GM19395 (cell line): ENCODE data around the gene THEM4.
"Not testable (repeated sequence)": the region's sequence is repeated elsewhere in the genome, so short reads cannot be mapped to it uniquely, and the experiment has no call there.

Experiments used
- ATAC-seq: cut with Tn5 transposase; IDR thresholded peaks from one replicate; pipeline ENCODE4 v1.9.1; 2021; ENCODE audit warnings: mild to moderate bottlenecking, moderate library complexity; ENCODE audit not compliant: unreplicated experiment

The THEM4 gene

DNA sequence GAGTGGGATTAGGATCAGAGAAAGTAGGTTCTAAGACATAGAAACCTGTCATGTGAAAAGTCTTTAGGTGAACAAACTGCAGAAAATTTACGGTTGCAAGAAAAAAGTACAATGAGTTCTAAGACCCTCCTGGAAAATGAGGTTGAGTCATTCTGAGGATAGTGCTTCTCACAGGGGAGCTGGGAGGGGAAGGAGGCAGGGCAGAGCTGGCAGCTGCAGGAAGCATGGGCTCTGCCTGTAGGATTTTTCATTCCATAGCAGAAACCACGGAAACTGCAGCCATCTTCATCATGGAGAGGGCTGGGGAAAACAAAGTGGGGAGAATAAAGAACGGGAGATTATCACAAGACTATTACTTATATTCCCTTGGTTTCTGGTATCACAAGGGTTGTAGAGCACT is 25.8 kb upstream of the THEM4 start:
- no peak for ATAC-seq

GRCh38 chr1:151934048-151934493 is 24.8 kb upstream of the THEM4 start:
- no peak for ATAC-seq

DNA sequence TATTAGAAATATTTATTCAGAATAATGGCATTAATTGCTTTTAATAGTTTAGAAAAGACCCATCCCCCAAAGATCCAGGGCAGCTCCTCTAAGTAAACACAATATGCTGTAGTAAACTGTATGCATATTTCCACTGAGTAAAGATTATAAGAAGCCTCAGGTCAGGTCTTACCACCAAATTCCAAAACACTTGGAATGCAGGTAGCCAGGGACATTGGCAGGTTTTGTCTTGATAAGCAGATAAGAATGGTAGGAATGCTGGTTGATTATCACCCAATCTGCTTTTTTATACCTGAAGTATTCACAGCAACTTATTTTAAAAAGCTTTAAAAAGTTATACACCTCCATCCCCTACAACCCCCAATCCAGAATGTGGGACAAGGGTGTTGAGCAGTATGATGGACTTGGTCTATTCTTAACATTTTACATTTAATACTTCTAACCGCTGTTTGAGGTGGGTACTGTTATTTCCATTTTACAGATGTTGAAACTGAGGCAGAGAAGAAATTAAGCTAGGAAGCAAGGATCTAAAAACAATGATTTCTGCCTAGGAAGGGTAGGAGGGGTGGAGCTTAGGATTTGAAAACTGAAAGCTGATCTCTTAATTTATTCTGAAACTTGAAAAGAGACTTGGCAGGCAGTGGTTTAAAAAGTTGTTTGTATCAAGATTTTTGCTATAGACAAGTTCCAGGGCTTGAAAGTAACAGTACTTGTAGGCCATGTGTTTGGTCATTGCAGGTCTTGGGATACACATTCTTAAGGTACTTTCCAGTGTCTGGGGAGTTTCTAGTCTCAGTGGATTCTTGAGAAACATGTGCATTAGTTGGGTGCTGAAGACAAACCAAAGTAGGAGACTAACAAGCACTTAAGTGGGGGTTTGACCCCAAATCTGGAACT is 15.6 kb upstream of the THEM4 start:
- ATAC-seq, result no peak

DNA sequence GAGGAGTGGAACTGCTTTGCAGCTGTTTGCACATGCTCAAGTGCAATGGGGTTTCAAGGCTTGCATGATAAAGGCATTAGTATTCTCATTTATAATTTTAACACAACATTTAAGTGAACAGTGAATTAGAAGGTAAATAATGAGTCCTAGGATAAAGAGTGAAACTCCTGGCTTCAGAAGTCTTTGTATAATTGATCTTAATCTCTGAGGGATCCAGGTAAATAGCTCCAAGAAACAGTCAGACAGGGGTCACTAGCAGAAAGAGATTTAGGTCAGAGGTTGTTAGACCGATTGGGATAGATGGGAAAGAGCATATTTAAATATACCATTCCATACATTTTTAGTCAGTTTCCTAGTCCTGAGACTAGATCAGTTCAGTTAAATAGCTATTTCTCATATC is 14.1 kb upstream of the THEM4 start:
- ATAC-seq, result no peak

- no peak for ATAC-seq
These were observed 10.8 kb upstream of the THEM4 start for GRCh38 chr1:151920149-151920548.

GRCh38 chr1:151918819-151919610 is 9.7 kb upstream of the THEM4 start:
- no peak for ATAC-seq

DNA sequence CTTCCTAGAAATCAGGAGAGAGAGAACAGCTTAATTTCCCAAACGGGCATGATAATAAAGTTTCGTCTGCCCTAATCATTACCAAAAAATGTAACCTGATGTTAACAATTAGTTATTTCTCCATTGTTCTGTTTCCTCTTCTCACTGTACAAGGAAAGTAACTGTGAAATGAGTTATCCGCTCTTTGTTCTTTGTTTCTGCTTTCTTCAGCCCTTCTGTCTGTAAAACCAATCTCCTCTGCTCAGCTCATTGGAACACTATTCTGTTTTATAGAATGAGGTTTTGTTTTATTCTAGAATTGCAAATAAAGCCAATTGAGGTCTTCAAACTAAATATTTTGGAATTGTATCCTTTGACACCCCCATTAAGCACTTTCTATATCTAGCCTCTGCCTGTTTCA is 8.8 kb upstream of the THEM4 start:
- ATAC-seq, result no peak

GRCh38 chr1:151916726-151917370 is 7.5 kb upstream of the THEM4 start:
- ATAC-seq, result no peak

DNA sequence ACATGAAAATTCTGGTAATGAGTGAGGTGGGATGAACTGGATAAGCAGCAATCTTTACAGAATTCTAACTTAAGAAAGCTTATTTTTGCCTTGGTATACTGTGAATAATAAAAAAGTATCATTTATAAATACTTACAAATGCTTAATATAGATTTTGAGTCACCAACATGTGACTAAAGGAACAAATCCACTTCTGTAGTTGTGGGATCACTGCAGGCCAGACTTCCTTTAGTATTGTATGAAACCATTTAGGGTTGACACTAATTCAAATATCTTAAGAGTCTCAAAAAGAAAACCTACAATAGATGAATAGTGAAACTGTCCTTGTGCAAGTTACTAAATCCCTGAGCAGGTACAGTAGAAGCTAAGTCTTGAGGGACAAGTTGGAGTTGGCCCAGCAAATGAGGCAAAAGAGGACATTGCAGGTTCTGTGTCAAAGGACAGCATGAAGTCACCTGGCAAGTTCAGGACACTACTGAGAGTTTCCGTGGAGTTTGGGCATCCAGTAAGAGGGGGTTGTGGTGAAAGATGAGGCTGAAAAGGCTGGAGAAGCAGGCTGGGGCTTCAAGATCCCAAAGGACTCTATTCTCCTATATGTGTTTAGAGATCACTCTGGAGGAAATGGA is 5.9 kb upstream of the THEM4 start:
- no peak for ATAC-seq

DNA sequence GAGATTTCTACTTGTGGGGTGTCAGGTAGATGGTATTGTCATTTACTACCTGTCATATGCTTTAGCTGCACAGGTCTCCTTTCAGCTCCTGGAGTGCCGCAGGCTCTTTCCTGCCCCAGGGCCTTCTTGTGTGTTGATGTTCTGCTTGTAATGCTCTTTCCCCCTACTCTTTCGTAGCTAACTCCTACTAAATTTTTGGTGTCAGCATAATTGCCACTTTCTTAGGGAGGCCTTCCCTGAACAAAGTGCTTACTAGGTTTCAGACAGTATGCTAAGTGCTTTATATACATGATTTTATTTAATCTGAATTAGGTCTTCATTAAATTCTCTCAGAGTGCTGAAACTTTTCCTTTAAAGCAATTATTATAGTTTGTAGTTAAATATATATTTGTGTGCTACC is 4.8 kb upstream of the THEM4 start:
- no peak for ATAC-seq

DNA sequence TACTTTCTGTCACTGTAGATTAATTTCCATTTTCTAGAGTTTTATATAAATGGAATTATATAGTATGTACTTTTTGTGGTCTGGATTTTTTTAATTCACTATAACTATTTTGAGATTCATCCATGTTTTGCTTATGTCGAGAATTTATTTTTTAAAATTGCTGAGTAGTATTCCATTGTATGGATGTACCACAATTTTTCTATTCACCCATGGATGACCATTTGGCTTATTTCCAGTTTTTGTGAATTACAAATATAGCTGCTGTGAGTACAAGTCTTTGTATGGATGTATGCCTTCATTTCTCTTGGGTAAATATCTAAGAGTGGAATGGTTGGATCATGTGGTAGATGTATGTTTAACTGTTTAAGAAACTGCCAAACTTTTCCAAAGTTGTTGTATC is 3.7 kb upstream of the THEM4 start:
- ATAC-seq, result no peak

DNA sequence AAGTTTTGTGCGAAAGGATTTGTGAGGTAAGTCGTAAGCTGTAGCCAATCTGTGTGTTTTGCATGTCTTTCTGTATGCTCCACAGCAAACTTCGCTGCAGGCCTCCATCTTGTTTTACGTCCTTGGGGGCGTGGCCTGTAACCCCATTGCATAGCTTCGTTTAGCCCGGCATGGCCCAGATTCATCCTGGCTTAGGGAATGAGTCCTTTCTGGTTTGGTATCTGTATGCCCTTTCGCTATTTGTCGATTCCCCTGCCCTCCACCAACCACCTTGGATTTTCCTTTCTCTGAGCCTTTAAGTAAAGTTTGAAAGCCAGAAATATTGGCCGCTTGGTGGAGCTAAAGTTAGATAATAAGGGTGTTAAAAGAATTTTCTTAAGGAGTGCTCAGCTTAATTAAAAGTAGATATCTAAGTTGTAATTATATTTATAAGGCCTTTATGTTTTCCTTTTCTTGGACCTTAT is 1.1 kb downstream of the THEM4 start:
- no peak for ATAC-seq

DNA sequence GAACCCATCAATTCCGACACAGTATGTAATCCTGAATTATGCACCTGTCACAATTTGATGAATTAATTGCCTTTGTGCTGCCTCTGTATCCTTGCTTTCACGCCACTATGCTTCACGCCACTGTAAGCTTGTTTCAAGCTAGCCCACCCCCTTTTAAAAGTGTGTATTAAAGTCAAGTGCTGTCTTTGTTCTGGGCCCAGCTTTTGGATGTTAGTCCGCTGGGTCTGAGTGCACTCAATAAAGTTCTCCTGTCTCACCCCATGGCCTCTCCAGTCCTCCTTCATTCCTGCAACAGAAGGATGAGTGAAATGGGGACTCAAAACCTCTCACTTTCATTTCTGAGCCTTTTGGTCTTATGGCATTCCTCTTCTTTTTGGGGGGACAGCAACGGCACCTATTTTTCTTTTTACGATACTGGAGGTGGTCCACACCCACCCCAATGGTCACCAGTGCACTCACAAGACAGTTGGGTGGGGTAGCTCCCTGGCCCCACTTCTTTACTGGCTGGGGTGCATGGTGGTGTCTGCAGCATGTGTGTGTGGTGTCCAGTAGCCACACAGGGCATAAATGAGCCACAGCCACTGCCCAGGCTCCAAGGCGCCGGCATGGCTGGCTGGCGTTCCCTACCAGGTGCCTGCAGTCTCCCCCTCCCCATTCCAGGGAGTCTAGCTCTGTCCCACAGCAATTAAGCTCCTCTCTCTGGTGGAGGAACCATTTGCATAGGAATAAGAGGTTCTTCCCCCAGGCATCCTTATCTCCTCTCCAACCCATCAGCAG is 1.8 kb downstream of the THEM4 start:
- ATAC-seq, result no peak

DNA sequence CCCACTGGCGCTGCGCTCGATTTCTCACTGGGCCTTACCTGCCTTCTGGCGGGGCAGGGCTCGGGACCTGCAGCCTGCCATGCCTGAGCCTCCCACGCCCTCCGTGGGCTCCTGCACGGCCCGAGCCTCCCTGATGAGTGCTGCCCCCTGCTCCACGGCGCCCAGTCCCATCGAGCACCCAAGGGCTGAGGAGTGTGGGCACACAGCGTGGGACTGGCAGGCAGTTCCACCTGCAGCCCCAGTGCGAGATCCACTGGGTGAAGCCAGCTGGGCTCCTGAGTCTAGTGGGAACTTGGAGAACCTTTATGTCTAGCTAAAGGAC is 3.0 kb downstream of the THEM4 start:
- ATAC-seq, result not testable (repeated sequence)

GRCh38 chr1:151905443-151906323 is 3.6 kb downstream of the THEM4 start:
- not testable (repeated sequence) for ATAC-seq

GRCh38 chr1:151905070-151905442 is 4.3 kb downstream of the THEM4 start:
- ATAC-seq, result no peak

DNA sequence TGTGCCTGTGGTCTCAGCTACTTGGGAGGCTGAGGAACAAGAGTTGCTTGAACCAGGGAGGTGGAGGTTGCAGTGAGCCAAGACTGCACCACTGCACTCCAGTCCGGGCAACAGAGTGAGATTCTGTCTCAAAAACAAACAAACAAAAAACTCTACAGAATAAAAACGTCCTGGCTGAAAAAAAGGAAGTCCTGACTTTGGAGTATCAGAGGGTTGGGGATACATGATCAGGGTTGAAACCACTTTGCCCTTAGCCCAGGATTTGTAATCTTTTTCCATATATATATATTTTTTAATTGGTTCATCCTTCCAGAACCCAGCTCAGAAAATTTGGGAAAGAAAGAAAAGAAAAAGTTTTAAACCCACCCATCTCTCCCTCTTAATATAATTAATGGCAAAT is 6.5 kb downstream of the THEM4 start:
- ATAC-seq, result no peak

DNA sequence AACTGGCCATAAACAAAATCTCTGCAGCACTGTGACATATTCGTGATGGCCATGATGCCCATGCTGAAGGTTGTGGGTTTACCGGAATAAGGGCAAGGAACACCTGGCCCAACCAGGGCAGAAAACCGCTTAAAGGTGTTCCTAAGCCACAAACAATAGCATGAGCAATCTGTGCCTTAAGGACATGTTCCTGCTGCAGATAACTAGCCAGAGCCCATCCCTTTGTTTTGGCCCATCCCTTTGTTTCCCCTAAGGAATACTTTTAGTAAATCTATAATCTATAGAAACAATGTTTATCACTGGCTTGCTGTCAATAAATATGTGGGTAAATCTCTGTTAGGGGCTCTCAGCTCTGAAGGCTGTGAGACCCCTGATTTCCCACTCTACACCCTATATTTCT is 8.5 kb downstream of the THEM4 start:
- ATAC-seq, result not testable (repeated sequence)

DNA sequence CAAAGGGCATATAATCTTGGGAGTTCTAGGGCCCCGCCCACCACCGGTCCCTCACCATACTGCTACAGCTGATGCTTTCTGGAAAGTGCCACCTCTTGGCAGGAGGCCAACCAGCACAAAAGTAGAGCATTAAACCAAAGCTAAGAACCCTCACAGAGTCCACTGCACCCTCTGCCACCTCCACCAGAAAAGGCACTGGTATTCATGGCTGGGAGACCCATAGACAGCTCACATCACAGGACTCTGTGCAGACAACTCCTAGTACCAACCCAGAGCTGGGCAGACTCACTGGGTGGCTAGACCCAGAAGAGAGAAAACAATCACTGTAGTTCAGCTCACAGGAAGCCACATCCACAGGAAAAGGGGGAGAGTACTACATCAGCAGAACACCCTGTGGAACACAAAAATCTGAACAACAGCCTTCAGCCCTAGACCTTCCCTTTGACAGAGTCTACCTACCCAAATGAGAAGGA is 10.8 kb downstream of the THEM4 start:
- no peak for ATAC-seq
